GM19240 (cell line): ENCODE measurements around the gene PHLDB2.

Experiments
- DNase-seq: peaks from one replicate; pipeline ENCODE4 v3.0.0; 2011; ENCODE audit warnings: low spot score; ENCODE audit not compliant: insufficient read length

PHLDB2 gene

DNA sequence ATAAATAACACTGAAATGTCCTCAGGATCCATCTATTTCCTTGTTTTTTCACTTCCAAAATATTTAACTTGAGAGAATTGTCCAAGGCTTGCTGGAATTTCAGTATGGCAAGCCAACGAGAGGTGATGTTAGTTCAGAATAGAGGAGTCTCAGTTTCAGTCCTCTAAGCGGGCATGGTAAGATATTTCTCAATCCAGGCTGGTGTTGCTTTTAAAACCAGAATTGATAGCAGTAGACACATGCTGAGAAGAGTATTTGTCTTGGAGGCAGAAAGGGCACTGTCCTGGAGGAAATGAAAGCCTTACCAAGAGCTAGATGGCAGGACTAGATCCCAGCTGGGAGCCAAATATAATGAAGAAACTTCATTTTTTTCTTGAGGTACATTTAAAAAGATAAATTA lies 23.1 kb downstream of the PHLDB2 start:
- DNase-seq = no peak

DNA sequence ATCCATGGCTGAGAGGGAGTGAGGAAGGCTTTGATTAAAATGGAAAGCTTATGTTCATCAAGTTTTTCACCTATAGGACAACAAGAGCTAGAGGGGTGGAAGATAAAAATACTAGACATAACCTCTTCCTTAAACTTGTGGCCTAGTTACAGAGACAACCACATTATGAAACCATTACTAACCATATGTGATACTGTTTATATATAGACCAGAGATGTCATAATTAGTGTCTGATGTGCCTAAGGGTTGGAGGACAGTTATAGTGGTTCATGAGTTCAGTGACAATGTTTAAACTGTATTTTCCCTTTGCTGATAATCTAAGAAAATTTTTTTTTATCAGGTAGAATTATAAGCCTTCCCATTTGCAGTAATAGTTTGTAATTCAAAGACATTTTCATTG lies 23.7 kb downstream of the PHLDB2 start:
- no peak for DNase-seq

GRCh38 chr3:111884411-111885018 lies 25.4 kb downstream of the PHLDB2 start:
- DNase-seq = no peak

GRCh38 chr3:111885578-111885977 lies 26.5 kb downstream of the PHLDB2 start:
- DNase-seq = no peak

DNA sequence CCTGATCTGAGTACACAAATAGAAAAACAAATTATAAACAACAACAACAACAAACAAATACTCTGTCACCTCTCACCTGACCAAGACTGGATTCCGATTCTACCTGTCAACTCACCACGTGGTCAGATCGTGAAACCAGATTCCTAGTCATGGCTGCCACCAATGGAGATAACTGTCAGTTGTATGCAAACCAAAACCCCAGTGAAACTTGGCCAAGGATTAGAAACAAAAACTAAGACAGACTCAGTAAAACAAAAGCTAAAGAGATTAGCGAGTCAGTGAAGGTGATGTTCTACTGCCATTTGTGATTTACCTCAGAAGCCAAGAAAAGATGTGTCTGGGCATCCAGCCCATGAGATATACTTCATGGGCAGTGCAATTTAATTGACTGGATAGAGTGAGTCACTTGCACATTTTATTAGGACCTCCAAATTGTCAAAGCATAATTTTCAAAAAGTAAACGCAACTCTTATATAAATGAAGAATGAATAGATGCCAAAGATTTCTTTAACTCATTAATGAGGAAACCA lies 31.1 kb downstream of the PHLDB2 start:
- DNase-seq = no peak

- DNase-seq = no peak
Observed at GRCh38 chr3:111892070-111892469, 33.0 kb downstream of the PHLDB2 start.

DNA sequence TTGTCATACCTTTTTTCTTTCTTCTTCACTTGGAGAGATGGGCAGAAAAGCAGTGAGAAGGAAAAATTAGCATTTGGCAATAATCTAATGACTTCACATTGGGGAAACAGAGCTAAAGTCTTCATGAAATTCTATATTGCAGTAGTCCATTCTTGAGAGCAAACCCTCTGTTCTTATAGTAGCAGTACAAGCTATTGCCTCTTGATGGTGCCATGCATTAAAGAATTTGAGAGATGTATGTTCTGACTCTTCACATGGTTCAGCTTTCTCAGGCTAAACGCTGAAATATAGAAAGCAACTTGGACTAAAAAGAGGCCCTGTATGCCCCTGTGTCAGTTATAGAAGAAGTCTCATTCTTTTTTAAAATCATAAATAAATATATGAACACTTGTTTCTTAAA lies 36.0 kb downstream of the PHLDB2 start:
- DNase-seq = no peak

GRCh38 chr3:111899966-111900365 lies 40.9 kb downstream of the PHLDB2 start:
- no peak for DNase-seq

- DNase-seq = no peak
Observed at GRCh38 chr3:111901637-111902036, 42.6 kb downstream of the PHLDB2 start.

DNA sequence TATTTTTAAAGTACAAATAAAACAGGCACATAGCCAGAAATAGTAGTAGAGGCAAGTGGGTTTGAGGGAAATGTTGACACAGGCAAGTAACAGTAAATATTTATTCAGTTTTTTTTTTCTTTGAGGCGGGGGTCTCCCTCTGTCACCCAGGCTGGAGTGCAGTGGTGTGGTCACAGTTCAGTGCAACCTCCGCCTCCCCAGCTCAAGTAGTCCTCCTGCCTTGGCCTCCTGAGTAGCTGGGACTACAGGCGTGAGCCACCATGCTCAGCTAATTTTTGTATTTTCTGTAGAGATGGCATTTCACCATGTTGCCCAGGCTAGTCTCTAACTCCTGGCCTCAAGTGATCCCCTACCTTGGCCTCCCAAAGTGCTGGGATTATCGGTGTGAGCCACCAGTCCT lies 43.5 kb downstream of the PHLDB2 start:
- DNase-seq = no peak

- DNase-seq = no peak
Observed at GRCh38 chr3:111903067-111903511, 44.0 kb downstream of the PHLDB2 start.

DNA sequence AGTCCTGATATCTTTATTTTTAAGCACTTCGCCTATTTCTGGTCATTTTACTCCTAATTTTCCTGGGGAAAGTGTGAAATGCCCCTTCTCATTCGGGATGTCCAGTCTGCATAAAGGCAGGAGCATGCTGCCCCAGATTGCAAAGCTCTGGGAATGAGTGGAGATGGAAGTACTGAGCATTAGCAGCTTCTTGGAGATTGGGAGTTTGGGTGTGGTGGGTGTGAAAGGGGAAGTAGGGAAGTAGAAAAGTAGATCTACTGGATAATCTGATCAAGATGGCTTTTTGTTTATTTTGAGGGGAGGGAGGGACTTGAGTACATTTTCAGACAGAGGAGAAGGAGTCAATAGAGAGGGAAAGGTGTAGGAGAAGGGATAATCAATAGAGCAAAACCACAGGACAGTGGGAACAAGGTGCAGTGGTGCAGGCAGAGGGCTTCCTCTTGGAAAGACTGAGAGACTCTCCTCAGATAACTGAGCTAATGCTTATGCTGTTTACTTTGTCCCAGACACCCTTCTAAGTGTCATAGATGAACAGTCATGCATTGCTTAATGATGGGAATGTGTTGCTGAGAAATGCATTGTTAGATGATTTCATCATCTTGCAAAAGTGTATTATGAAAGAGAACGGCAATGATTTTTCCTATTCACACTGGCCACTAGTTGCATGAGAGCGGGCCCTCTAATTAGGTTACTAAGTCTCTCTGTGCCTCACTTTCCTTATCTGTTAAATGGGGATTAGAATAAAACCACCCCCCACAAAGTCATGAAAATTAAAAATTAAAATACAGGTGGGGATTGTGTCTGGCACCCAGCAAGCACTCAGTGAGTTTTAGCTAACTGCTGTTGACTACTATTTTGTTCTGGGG lies 45.5 kb downstream of the PHLDB2 start:
- DNase-seq = no peak

- no peak for DNase-seq
Observed at GRCh38 chr3:111906656-111907055, 47.6 kb downstream of the PHLDB2 start.

GRCh38 chr3:111907151-111907550 lies 48.1 kb downstream of the PHLDB2 start:
- DNase-seq = no peak

- no peak for DNase-seq
Observed at GRCh38 chr3:111910806-111911205, 51.7 kb downstream of the PHLDB2 start.

DNA sequence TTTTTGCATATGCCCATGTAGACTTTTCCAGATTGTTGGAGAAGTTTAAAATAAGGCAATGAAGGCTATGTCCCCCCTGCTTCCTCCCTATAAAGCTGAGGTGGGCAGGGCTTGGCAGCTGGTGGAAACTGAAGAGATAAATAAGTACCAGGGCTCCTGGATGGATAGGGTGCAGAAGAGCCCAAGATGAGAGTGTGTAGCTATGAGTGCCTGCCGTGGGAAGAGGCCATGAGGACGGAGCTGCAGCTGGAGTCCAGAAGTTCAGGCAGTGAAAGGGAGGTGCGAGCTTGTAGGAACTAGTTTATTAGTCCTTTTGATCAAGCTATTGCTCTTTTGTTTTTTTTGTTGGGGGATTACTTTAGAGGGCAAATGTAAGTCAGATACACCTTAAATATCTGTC lies 52.4 kb downstream of the PHLDB2 start:
- no peak for DNase-seq

DNA sequence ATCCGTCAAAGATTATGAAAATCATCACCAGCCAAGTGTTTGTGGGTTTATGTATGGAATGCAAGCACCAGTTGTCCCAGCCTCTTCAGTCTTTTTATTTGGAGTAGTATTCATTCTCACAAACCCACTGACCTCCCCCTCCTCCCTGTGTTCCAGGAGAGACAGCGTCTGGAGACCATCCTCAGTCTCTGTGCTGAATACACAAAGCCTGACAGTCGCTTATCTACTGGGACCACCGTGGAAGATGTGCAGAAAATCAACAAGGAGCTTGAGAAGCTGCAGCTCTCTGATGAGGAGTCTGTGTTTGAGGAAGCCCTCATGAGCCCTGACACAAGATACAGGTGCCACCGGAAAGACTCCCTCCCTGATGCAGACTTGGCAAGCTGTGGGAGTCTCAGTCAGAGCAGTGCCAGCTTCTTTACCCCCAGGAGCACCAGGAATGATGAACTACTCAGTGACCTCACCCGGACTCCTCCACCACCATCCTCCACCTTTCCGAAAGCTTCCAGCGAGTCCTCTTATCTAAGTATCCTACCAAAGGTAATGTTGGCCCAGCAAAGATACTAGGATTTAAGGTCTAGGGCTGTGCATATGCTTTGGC lies 54.2 kb downstream of the PHLDB2 start:
- no peak for DNase-seq

DNA sequence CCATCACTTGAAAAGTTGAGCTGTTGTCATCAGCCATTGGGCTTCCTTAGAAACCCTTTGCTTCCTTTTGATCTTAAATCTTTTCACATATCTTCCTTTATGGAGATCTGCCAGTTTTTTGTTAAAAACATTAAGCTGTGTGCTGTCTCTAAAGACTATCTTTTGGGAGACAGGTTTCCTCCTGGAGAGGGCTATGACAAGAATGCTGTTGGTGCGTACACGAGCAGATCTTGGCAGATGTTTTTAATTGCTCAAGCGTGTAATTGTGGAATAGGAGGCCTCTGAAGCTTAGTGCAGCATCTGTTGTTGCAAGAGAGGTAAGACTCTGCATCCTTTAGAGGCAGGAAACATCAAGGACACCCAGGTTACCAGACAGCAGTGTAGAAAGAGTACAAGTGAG lies 56.8 kb downstream of the PHLDB2 start:
- no peak for DNase-seq

DNA sequence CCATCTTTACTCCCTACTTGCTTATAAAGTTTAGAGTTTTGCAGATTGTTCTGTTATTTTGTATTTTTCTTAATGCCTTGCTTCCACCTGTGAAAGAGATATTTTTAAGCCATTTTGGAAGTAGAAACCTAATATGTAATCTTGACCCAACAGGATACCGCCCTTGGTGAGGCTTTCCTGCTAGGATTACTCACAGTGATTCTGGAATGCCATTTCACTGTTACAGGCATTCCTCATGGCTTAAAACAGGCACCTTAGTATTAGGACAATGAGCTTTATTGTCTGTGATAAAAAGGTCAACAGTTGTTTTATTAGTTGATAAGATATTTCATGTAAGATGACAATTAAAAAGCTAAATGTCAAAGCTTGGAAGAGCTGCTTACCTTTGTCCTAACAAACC lies 58.2 kb downstream of the PHLDB2 start:
- no peak for DNase-seq

DNA sequence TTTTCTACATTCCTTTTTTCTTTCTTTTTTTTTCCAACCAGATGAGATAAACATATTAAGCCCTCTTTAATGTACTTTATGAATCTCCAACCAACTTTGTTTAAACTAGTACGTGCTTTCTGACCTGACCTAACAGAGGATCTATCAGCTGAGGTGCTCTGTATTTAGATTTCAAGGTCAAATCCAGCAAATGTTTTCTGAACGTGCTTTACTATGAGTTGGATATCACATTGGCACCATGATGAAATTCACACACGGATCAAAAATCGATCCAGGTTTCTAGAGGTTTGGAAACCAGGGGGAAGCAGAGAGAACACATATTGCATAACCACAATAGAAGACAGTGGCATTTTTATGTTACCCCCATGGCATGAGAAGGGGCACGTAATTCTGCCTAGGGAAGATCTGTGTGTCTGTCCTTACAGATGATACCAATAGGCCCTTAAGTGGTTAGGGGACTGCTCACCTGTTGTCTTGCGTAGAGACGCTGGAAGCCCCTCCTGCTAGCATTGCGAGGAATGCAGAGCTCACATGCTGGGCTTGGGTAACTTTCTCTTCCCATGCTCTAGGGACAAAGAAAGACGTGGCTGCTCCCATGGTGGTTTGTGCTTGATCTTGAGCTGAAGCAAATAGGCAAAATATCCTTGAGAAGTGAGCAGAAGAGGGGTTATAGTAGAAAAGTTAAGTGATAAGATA lies 60.5 kb downstream of the PHLDB2 start:
- no peak for DNase-seq

- DNase-seq = no peak
Observed at GRCh38 chr3:111921181-111921580, 62.1 kb downstream of the PHLDB2 start.
